Neural progenitor cell (in vitro differentiated cells): ENCODE results near the gene IZUMO2.
"Not testable (repeated sequence)": the region's sequence is repeated elsewhere in the genome, so short reads cannot be mapped to it uniquely, and the experiment has no call there.

Source experiments
- CTCF ChIP-seq: fragments of 200-600 bp; sonication (generic); IDR thresholded peaks from 2 replicates; pipeline ENCODE4 v1.5.1; 2017; ENCODE audit warnings: antibody characterized with exemption, mild to moderate bottlenecking
- EZH2 ChIP-seq: fragments of 200-600 bp; sonication (generic); IDR thresholded peaks from 2 replicates; pipeline ENCODE4 v1.6.1; 2017; ENCODE audit warnings: antibody characterized with exemption, mild to moderate bottlenecking, moderate library complexity
- EZH2phosphoT487 ChIP-seq: fragments of 200-600 bp; sonication (generic); IDR thresholded peaks from 2 replicates; pipeline ENCODE4 v1.6.1; 2017; ENCODE audit warnings: antibody characterized with exemption

GRCh38 chr19:50135856-50136602 lies 27.1 kb downstream of the IZUMO2 start:
- not testable (repeated sequence) for TF ChIP-seq CTCF, EZH2, EZH2phosphoT487
